ENCODE measurements around the gene S100A6. TPM values are rescaled to one million over a fixed set of nuclear protein-coding genes. Genes with fewer than 3 reads are reported as not detected.
A peak's percentile ranks its signal among the peaks of the same experiment; 100 is the strongest.

Gene S100A6
- total and polyA plus RNA-seq, 11 donors, result 157 to 1,213 (median 360) TPM

DNA sequence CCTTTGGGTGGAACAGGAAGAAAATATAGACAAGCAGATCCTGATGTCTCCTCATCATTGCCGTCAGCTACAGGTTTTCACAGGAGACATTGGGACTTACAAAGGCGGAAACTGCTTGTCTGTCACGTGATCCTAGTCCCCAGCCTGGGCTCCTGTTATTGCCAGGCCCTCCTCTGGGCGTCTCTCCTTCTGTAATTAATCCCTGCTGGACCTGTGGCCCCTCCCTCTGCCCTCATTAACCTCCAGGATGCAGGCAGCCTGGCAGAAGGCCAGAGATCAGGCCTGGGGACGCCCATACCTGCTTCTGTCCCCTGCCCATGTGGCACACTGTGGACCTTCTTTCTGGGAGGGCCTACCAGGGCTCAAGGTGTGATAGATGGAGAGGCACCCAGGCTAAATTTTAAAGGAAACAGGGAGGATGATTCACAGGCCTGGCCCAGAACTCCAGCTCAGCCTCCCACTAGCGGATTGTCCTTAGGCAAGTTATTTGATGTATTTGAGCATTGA lies 2.6 kb upstream of the S100A6 start:
- no peak for TF ChIP-seq POLR2A (IDR thresholded peaks at IDR 0.05)
- TF ChIP-seq, protein P1, sequence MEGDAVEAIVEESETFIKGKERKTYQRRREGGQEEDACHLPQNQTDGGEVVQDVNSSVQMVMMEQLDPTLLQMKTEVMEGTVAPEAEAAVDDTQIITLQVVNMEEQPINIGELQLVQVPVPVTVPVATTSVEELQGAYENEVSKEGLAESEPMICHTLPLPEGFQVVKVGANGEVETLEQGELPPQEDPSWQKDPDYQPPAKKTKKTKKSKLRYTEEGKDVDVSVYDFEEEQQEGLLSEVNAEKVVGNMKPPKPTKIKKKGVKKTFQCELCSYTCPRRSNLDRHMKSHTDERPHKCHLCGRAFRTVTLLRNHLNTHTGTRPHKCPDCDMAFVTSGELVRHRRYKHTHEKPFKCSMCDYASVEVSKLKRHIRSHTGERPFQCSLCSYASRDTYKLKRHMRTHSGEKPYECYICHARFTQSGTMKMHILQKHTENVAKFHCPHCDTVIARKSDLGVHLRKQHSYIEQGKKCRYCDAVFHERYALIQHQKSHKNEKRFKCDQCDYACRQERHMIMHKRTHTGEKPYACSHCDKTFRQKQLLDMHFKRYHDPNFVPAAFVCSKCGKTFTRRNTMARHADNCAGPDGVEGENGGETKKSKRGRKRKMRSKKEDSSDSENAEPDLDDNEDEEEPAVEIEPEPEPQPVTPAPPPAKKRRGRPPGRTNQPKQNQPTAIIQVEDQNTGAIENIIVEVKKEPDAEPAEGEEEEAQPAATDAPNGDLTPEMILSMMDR (IDR thresholded peaks at IDR 0.05), result no peak
- whole genome bisulfite sequencing, 4 donors, result 73 to 77% (median 74%) methylated on average over 6 of the region's 6 CpGs
- no peak overlapping the region for H3K4me3 ChIP-seq
- DNase-seq (no peak), ATAC-seq (no peak)
- intact Hi-C loops (cut with DNase I), result loop anchor here in 1 of 10 donors (10.0 kb wide), 1 partner anchor 446 kb away; the partner anchor contains the start of gene RAB13
- no peak overlapping the region for H3K27ac ChIP-seq
- peaks cover 0 to 76% (median 22%) of the 10 kb centered on the region in 12 donors for H3K4me1 ChIP-seq
- no peaks in the 10 kb centered on the region for H3K9me3 ChIP-seq
- no peaks in the 10 kb centered on the region for H3K27me3 ChIP-seq
- H3K36me3 ChIP-seq, result peaks cover 0 to 12% (median 0%) of the 10 kb centered on the region in 9 donors

DNA sequence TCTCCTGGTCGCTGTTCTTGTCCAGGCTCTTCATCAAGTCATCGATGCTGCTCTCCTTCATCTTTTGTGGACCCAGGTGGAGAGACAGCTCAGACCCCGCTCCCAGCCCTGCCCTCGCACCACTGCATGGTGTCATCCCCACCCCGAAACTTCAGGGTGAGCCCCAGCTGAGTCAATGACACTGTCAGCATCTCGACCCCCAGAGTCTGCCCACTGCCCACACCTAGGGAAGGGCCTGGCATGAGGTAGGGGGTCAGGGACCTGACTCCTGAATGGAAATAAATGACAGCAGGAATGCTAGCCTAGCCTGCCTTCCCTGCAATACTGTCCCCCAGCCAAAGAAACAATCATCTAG lies 1.6 kb upstream of the S100A6 start:
- WGBS, 4 donors, result 94 to 98% (median 97%) methylated on average over 6 of the region's 6 CpGs
- H3K27ac ChIP-seq, result peak overlapping the region in 1 of 12 donors; percentile 98
- no peak overlapping the region for H3K4me3 ChIP-seq
- H3K36me3 ChIP-seq, result peaks cover 0 to 7% (median 0%) of the 10 kb centered on the region in 9 donors
- intact Hi-C loops (cut with DNase I), result loop anchor here in 1 of 10 donors (10.0 kb wide), 1 partner anchor 447 kb away; the partner anchor contains the start of gene RAB13
- peaks cover 0 to 76% (median 28%) of the 10 kb centered on the region in 12 donors for H3K4me1 ChIP-seq
- H3K9me3 ChIP-seq, result no peaks in the 10 kb centered on the region
- TF ChIP-seq, protein P1 (IDR thresholded peaks at IDR 0.05), result no peak
- no peak for TF ChIP-seq POLR2A (IDR thresholded peaks at IDR 0.05)
- no peaks in the 10 kb centered on the region for H3K27me3 ChIP-seq
- DNase-seq, result no peak
- no peak for ATAC-seq

DNA sequence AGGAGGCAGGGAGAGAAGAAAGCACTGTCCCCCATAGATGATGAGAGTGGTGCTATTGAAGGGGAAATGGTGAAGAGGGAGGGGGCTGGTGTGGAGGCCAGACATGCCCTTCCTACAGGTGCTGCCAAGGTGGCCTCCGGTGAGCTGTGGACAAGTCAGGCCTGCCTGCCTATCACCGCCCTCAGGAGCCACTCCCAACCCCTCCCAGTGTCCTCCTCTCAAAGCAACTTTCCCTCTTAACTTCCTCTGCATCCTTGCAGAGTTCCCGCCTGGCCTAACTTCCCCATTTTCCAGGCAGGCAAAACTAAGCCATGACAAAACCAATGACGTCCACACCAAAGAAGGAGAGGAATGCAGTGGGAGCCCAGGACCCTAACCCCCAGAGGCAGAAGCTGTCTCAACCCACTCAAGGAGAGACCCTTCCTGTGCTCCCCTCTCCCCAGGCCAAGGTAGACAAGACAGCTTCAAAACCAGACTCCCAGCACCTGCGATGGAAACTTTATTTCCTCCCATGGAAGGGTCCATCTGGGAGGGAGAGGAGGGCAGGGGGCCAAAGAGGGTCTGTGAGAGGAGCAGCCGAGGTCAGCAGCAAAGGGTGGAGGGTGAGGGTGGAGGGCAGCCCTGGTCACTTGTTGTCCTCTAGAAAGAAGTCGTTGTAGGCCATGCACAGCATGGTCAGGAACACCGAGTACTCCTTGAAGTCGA lies 1.0 kb upstream of the S100A6 start:
- Histone ChIP-seq H3K36me3 (peaks cover 0 to 7% (median 0%) of the 10 kb centered on the region in 9 donors), H3K4me1 (peaks cover 0 to 76% (median 28%) of the 10 kb centered on the region in 12 donors), H3K9me3 (no peaks in the 10 kb centered on the region), H3K27ac (peak overlapping the region; percentile 89 to 100 (median 98)), H3K4me3 (peak overlapping the region in 11 of 12 donors; percentile 61 to 97 (median 89)), H3K27me3 (no peaks in the 10 kb centered on the region)
- 87 to 92% (median 87%) methylated on average over 9 of the region's 9 CpGs for WGBS, 4 donors
- DNase-seq (peak in 1 of 5 donors; percentile 50), ATAC-seq (no peak)
- intact Hi-C loops (cut with DNase I), result loop anchor here in 1 of 10 donors (10.0 kb wide), 1 partner anchor 448 kb away; the partner anchor contains the start of gene RAB13
- TF ChIP-seq, protein P1 (IDR thresholded peaks at IDR 0.05), result no peak
- no peak for TF ChIP-seq POLR2A (IDR thresholded peaks at IDR 0.05)

DNA sequence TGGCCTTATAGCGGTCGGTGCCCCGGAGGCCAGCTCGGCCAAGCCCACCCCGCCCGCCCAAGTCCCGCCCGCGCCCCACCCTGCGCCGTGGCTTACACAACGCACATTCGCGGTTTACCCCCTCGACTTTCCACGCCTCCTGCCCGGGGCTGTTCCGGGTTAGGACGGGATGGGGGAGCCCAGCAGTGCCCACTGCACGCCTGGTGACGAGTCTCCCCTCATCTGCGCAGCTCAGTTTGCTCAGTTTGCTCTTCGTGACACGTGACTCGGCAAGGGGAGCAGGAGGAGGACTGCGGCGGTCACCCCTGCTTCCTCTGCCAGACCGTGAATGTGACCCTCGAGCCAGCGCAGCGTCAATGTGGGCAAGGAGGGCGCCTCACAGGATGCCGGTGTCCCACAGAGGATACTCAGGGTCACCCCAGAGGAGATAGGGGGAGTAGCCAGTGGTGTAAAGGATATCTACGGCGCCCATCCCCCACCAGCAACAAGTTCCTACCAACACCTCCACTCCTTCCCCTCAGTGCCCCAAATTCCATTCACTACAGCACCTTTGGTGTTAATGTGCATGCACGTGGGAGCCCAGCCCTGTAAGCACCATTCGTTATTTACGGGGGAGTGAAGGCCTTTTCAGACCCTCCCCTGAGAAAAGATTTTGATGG lies 350 bp upstream of the S100A6 start:
- TF ChIP-seq, protein P1 (IDR thresholded peaks at IDR 0.05), result no peak
- peak in 1 of 2 donors; percentile 46 for TF ChIP-seq POLR2A (IDR thresholded peaks at IDR 0.05)
- DNase-seq (peak; percentile 85 to 93 (median 89)), ATAC-seq (peak; percentile 75 to 85 (median 79))
- peaks cover 0 to 74% (median 28%) of the 10 kb centered on the region in 12 donors for H3K4me1 ChIP-seq
- H3K27ac ChIP-seq, result peak overlapping the region; percentile 89 to 100 (median 98)
- intact Hi-C loops (cut with DNase I), result loop anchor here in 1 of 10 donors (10.0 kb wide), 1 partner anchor 449 kb away; the partner anchor contains the start of gene RAB13
- WGBS, 4 donors, result 2 to 4% (median 2%) methylated on average over 22 to 38 of the region's 38 CpGs
- no peaks in the 10 kb centered on the region for H3K9me3 ChIP-seq
- peaks cover 0 to 7% (median 0%) of the 10 kb centered on the region in 9 donors for H3K36me3 ChIP-seq
- H3K27me3 ChIP-seq, result no peaks in the 10 kb centered on the region
- H3K4me3 ChIP-seq, result peak overlapping the region; percentile 61 to 97 (median 85)

Data from heart left ventricle (tissue), 16 donors.